Measurements from ENCODE around the gene STK24.

The STK24 gene

GRCh38 chr13:98496479-98496791, 80.5 kb downstream of the STK24 start:
- TF ChIP-seq CTCF (IDR thresholded peaks at IDR 0.05; ENCODE audit: low read depth, low read length) = no peak
- H3K36me3 ChIP-seq = no peaks in the 10 kb centered on the region
- DNase-seq = no peak
- peaks cover 22% of the 10 kb centered on the region for H3K4me1 ChIP-seq
- no peak overlapping the region for H3K4me3 ChIP-seq (ENCODE audit: low read depth, low read length)
- no peaks in the 10 kb centered on the region for H3K27me3 ChIP-seq
- no peaks in the 10 kb centered on the region for H3K9me3 ChIP-seq

GRCh38 chr13:98495627-98496478, 81.1 kb downstream of the STK24 start:
- H3K36me3 ChIP-seq = no peaks in the 10 kb centered on the region
- H3K4me1 ChIP-seq = peaks cover 22% of the 10 kb centered on the region
- no peaks in the 10 kb centered on the region for H3K9me3 ChIP-seq
- no peak overlapping the region for H3K4me3 ChIP-seq (ENCODE audit: low read depth, low read length)
- H3K27me3 ChIP-seq = no peaks in the 10 kb centered on the region
- DNase-seq = no peak
- TF ChIP-seq CTCF (IDR thresholded peaks at IDR 0.05; ENCODE audit: low read depth, low read length) = no peak

- Histone ChIP-seq H3K36me3 (no peaks in the 10 kb centered on the region), H3K27me3 (no peaks in the 10 kb centered on the region), H3K9me3 (no peaks in the 10 kb centered on the region), H3K4me3 (ENCODE audit: low read depth, low read length) (no peak overlapping the region), H3K4me1 (peaks cover 30% of the 10 kb centered on the region)
- no peak for TF ChIP-seq CTCF (IDR thresholded peaks at IDR 0.05; ENCODE audit: low read depth, low read length)
- DNase-seq = no peak
These were observed 82.1 kb downstream of the STK24 start for GRCh38 chr13:98494769-98495168.

GRCh38 chr13:98493042-98493712, 83.7 kb downstream of the STK24 start:
- H3K4me1 ChIP-seq = peaks cover 43% of the 10 kb centered on the region
- H3K4me3 ChIP-seq (ENCODE audit: low read depth, low read length) = no peak overlapping the region
- H3K36me3 ChIP-seq = no peaks in the 10 kb centered on the region
- H3K9me3 ChIP-seq = no peaks in the 10 kb centered on the region
- no peak for DNase-seq
- H3K27me3 ChIP-seq = no peaks in the 10 kb centered on the region
- no peak for TF ChIP-seq CTCF (IDR thresholded peaks at IDR 0.05; ENCODE audit: low read depth, low read length)

GRCh38 chr13:98492335-98493041, 84.4 kb downstream of the STK24 start:
- no peak for DNase-seq
- no peaks in the 10 kb centered on the region for H3K9me3 ChIP-seq
- H3K27me3 ChIP-seq = no peaks in the 10 kb centered on the region
- no peaks in the 10 kb centered on the region for H3K36me3 ChIP-seq
- H3K4me3 ChIP-seq (ENCODE audit: low read depth, low read length) = no peak overlapping the region
- peaks cover 46% of the 10 kb centered on the region for H3K4me1 ChIP-seq
- no peak for TF ChIP-seq CTCF (IDR thresholded peaks at IDR 0.05; ENCODE audit: low read depth, low read length)

Measured in BE2C (cell line).